Amniotic epithelial cell (primary cell): ENCODE data around the gene RRAS2.
"Not testable (repeated sequence)": the region's sequence is repeated elsewhere in the genome, so short reads cannot be mapped to it uniquely, and the experiment has no call there.

ENCODE experiments used
- DNase-seq: peaks from one replicate; pipeline ENCODE4 v3.0.0-alpha.2; 2010; ENCODE audit warnings: low read depth

The RRAS2 gene

DNA sequence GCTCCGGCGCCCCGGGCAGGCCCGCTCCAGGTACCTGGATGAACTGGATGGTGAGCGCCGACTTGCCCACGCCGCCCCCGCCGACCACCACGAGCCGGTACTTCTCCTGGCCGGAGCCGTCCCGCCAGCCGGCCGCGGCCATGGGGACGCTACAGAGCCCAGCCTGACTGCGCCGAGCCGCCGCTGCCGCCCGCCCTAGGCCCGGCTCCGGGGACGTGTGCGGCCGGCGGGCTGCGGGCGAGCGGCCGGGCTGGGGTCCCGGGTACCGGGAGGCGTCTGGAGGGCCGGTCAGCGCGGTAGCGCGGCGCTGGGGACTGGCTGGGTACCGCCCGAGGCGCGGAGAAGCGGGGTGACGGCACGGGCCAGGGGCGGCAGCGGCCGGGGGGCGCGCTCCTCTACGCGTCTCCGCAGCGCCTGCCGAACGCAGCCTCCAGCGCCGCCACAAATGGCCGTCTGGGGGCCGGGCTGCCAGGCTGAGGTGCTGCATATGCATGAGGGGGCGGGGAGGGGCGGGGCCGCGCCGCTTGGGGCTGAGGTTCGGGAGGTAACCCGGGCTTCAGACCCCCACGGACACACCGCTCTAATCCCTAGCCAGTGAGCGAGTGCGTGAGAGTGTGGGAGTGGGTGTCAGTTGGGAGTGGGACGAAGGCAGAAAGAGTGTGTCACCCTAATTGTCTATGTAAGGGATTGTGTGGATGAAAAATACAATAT, at the start of gene RRAS2:
Gene RRAS2, minus strand, starts transcription at position 455 of the 711 bp plus-strand sequence. Its CDS starts 313 bp downstream, at position 142.
- DNase-seq, result peak; percentile 64

GRCh38 chr11:14408612-14409011, 49.6 kb upstream of the RRAS2 start:
- DNase-seq, result no peak

DNA sequence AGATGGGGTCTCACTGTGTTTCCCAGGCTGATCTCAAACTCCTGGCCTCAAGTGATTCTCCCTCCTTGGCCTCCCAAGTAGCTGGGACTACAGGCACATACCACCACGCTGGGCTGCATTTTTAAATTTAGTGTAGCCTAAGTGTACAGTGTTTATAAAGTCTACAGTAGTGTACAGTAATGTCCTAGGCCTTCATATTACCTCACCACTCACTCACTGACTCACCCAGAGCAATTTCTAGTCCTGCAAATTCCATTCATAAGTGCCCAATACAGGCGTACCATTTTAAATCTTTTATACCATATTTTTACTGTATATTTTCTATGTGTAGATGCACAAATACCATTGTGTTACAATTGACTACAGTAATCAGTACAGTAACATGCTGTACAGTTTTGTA, 47.1 kb upstream of the RRAS2 start:
- DNase-seq, result peak; percentile 78

GRCh38 chr11:14403528-14403927, 44.5 kb upstream of the RRAS2 start:
- DNase-seq, result not testable (repeated sequence)

DNA sequence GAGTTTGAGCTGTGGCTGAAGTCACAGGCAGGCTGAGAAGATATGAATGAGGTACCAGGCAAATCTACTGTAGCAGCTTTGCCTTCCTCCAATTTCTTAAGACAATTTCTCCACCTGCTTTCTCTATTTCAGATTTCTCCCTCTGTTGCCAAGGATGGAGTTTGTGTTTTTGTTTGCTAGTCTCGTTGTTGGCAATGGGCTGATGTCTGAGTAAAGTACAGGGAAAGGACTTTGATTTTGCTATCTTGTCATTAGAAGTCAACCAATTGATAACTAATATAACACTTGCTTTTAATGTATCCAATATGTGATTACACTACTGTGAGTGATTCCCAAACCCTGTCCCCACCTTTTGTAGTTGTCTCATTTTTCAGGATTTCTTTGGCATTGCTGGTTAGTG, 40.1 kb upstream of the RRAS2 start:
- DNase-seq, result no peak

- DNase-seq, result no peak
These were observed 37.3 kb upstream of the RRAS2 start for GRCh38 chr11:14396273-14396672.

GRCh38 chr11:14393889-14394288, 34.9 kb upstream of the RRAS2 start:
- no peak for DNase-seq

DNA sequence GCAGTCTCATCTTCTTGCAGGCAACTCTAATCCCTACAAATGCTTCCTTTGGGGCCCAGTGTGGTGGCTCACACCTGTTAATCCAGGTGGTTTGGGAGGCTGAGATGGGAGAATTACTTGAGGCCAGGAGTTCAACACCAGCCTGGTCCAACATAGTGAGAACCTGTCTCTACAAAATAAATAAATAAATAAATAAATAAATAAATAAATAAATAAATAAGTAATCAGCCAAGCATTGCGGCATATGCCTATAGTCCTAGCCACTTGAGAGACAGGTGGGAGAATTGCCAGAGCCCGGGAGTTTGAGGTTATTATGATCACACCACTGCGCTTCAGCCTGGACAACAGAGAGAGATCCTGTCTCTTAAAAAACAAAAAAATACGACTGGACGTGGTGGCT, 34.1 kb upstream of the RRAS2 start:
- DNase-seq, result no peak

GRCh38 chr11:14390669-14391068, 31.7 kb upstream of the RRAS2 start:
- no peak for DNase-seq

DNA sequence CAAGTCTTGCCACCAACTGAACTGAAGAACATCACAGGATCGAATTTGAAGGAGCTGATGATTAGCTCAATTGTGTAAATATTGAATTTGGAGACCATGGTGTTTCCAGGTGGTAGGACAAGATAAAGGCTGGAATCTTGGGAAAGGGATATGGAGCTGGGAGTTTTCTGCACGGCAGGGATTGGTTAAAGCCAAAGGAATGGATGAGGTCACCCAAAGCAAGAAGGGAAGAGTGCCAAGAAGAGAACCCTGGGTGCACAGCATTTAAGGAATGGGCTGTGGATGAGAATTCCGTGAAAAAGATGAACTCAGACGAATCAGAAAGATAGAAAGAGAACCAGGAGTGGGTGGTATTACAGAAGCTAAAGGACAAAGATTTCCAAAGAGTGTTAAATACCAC, 29.4 kb upstream of the RRAS2 start:
- DNase-seq, result no peak

- peak; percentile 86 for DNase-seq
These were observed 28.0 kb upstream of the RRAS2 start for GRCh38 chr11:14386895-14387480.

- no peak for DNase-seq
These were observed 27.1 kb upstream of the RRAS2 start for GRCh38 chr11:14386081-14386480.

- peak; percentile 84 for DNase-seq
These were observed 25.4 kb upstream of the RRAS2 start for GRCh38 chr11:14384338-14384737.

DNA sequence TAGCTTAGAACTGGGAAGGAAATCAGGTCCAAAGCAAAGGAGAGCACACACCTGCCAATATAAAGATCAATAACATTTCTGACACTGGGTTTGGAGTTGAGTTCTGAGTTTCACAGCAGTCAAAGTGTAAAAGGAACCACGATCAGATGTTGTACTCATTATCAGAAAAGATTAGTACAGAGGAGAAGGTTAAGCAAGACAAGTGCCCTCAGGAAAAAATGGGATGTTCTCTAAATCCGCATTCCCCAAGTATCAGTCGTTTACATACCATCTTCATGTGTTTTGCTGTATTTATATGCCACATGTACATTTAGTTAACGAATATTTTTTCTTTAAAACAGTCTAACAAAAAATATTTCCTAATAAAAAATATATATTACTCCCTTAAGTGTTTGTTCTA, 23.0 kb upstream of the RRAS2 start:
- DNase-seq, result no peak

DNA sequence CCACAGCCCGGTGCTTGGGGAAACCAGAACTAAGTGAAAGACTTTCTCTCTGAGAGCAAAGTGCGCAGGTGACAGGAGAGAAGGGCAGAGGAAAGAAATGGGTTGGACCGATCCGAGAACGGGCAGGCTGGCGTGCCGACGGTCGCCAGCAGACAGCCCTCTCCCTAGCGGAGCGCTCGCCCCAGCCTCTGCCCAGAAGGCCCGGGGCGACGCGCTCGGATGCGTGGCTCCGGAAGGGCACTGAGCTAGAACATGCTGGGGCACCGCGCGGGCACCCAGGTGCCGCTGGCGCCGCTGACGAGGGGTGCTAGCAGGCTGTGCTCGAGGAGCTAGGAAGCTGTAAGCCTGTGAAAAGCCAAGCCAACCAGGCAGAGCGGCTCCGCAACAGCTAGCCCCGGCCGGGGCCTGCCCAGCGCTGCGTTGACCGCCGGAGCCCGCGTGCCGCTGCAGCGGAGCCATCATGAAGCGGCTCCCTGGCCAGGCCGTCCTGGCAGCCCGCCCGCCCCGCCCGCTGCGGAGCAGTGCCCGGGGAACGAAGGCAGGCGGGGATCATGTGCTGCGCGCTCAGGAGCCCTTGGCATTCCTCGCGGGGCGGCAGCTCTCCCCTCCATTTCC, 22.1 kb upstream of the RRAS2 start:
- DNase-seq, result peak; percentile 38

GRCh38 chr11:14380125-14380936, 21.3 kb upstream of the RRAS2 start:
- DNase-seq, result no peak

- DNase-seq, result no peak
These were observed 19.2 kb upstream of the RRAS2 start for GRCh38 chr11:14378171-14378570.

GRCh38 chr11:14376920-14377319, 17.9 kb upstream of the RRAS2 start:
- no peak for DNase-seq

GRCh38 chr11:14374922-14375830, 16.2 kb upstream of the RRAS2 start:
- no peak for DNase-seq

- peak; percentile 85 for DNase-seq
These were observed 15.1 kb upstream of the RRAS2 start for GRCh38 chr11:14373941-14374646.

GRCh38 chr11:14372011-14372410, 13.0 kb upstream of the RRAS2 start:
- no peak for DNase-seq
